Mucosa of gallbladder (tissue), 1 donor: ENCODE results near the gene DPM3. TPM values are rescaled to one million over a fixed set of nuclear protein-coding genes. Genes with fewer than 3 reads are reported as not detected.
"Not testable (repeated sequence)": the region's sequence is repeated elsewhere in the genome, so short reads cannot be mapped to it uniquely, and the experiment has no call there.

ENCODE experiments used
- DNase-seq: peaks from one replicate; pipeline ENCODE4 v3.0.0-alpha.2; 2020; ENCODE audit warnings: low spot score
- total RNA-seq: library from RNA; stranded (reverse); gene quantifications from one replicate; pipeline ENCODE4 v1.2.1, GENCODE V29; 2021
- donor health status: DM: no; HTN: no; CAD: no.

The DPM3 gene
- total RNA-seq, 1 donor from 2014 or later, result 130 TPM

DNA sequence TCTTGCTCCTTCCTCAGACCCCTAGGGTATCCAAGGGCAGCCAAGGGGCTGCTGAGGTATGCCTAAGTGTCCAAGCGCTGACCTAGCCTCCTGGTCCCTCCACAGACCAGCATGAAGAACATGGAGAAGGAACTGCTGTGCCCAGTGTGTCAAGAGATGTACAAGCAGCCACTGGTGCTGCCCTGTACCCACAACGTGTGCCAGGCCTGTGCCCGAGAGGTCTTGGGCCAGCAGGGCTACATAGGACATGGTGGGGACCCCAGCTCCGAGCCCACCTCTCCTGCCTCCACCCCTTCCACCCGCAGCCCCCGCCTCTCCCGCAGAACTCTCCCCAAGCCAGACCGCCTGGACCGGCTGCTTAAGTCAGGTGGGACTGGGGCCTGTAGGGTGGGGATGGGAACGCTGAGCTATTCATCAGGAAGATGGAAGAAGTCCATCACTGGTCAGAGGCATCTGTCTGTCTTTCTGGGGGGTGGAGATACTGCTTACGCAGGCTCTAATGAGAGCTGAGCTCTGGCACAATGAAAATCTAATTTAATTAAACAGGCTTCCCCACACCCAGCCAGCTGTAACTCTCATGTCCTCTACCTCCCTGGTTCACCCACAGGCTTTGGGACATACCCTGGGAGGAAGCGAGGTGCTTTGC, 35.1 kb upstream of the DPM3 start:
- DNase-seq, result no peak

DNA sequence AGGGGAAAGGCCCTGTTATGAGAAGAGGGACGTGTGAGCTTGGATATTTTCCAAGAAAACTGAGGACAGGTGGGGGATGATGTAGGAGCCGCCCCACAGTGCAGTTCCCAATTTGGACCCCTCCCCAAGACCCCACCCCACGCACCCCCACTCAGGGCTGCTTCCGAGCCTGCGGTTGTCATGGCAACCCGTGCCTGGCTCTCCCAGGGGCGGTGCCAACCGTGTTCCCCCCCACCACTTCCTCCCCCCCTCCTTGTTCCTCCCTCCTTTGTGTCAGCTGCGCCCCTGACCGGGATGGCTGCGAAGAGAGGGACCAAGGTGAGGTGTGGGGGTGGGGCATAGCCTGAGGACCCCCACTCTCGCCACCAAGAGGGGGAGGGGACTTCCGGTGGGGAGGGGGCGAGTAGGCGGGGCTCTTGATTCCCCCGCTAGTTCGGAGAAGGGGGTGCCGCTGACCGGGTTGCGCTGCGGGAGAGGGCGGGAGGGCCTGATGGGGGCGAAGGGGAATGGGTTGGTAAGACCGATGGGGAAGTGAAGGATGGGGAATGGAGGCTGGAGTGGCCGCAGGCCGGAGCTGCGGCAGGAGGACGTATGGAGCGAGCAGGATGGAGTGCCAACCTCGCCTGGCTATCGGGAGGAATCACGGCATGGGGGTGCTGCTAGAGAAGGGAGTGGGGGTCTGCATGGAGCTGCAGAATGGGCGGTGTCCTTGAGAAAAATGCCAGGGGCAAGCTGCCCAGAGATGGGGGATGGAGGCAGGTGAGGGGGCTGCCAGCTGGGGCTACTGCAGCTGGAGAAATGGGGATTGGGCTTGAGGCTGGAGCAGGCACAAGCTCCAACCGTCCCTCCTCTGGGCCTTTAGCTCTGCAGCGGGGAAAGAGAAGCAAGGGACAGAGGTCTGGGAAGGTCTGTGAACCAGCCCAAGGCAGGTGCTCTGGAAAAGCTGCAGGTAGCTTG, 34.3 kb upstream of the DPM3 start:
- no peak for DNase-seq

DNA sequence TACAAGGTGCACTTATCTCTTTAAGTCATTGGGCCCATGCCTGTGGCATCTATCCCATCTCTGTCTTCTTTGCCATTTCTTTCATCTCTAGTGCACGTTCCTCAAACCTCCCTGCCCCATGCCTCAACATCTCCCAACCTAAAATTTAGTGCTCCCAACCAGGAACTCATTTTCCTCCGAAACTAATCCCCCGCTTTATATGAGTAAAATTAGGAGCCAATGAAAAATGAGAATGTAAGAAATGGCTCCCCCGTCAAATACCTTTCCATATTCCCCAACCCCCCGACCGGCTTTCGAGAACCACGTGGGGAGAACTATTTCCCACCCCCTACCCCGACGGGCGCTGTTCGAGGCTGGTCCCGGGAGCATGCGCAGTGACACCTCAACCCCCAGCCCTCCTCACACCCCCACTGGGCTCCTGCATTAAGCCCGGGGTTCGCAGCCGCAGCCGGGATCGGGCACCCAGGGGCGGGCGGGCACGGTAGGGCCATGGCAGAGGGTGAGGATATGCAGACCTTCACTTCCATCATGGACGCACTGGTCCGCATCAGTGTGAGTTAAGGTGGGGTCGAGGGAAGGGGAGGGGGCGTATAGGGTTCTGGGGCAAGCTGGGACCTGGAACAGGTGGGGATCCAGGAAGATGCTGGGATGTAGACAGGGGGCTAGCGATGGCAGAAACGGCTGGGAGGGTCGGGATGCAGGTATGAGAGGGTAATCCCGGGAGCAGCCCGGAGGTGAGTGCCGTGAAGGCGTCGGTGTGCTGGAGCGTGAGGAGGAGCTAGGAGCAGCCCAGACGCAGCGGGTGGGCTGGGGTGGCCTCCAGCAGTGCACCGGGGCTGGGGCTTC, 33.4 kb upstream of the DPM3 start, which contains the start of gene TRIM46:
TRIM46 (plus strand) TSS at position 372 of the 846 bp plus-strand sequence; CDS start at position 490, 118 bp downstream.
- DNase-seq, result no peak

DNA sequence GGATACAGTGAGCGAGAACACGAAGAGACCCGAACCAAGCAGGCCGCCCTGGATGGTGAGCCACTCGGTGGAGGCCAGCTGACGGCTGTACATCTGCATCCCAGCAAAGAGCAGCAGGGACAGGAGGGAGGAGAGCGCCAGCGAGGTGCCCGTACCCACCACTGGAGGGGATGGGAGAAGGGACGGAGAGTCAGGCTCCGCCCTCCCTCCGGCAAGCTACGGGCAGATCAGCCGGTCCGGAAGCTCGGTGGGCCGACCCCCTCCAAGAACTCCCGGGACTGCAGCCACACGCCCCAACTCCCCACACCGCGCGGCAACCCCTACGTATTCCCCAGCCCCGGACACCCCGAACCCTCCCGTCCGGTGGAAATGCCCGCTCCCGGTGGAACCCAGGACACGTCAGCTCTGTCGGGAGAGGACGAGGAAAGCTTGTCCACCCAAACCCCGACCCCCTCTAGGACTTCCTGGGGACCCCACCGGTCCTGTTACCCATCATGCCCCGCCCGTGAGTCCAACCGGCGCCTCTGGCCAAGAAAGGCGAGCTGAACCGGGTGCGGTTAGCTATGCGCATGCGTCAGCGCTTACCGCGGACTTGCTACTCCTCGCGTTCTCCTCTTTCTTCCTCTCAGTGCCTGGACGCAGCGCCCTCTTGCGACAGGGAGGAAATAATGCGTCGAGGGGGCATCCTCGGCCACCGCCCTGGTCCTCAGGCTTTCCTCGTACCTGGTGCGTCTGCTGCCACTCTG, 32.6 kb upstream of the DPM3 start, which contains the start of gene KRTCAP2:
KRTCAP2 (minus strand) TSS at position 573 of the 746 bp plus-strand sequence; CDS start at position 493, 80 bp downstream.
- DNase-seq, result peak; percentile 95

DNA sequence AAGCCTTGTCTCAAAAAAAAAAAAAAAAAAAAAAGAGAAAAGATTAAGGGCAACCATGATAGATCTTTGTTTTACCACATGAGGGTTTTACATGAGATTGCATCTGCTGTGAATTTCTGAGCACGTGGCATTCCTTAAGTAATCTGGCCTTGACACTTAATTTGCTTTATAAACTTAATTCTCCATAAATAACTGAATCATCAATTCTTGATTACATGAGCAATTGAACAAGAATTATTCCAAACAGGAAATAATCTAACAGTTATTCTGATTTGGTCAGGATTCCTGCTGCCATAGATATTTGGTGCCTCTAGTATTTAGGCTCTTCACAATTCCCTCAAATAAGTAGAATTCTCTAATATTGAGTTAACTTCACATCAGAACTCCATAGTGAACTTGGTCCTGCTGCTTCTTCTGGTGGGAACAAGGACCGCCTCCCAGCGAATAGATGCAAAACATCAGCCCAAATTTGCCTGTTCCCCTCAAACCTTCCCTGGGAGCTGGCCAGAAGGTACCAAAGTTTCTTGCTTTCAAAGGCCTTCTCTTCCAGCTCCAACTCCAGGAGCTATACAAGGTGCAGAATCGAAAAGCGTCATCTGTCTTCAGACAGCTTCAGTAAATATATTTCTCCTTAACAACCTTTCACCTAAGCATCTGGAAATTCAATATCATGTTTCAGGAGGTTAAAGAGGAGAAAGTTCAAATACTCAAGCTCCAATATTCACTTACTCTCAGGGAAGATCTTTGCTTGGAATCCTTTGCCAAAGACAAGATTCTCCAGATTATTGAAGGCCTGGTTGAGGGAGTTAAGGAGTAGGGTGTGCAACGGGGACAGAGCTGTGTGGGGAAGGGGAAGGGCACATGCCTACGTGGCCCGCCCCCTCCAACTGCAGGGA, 31.8 kb upstream of the DPM3 start:
- no peak for DNase-seq

DNA sequence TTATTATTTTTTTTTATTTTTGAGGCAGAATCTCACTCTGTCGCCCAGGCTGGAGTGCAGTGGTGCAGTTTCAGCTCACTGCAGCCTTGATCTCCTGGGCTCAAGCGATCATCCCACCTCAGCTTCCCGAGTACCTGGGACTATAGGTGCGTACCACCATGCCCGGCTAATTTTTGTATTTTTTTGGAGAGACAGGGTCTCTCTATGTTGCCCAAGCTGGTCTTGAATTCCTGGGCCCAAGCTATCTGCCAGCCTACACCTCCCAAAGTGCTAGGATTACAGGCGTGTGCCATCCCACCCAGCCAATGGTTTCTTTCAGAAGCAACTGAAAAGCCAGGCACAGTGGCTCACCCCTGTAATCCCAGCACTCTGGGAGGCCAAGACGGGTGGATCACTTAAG, 30.5 kb upstream of the DPM3 start:
- DNase-seq, result no peak

DNA sequence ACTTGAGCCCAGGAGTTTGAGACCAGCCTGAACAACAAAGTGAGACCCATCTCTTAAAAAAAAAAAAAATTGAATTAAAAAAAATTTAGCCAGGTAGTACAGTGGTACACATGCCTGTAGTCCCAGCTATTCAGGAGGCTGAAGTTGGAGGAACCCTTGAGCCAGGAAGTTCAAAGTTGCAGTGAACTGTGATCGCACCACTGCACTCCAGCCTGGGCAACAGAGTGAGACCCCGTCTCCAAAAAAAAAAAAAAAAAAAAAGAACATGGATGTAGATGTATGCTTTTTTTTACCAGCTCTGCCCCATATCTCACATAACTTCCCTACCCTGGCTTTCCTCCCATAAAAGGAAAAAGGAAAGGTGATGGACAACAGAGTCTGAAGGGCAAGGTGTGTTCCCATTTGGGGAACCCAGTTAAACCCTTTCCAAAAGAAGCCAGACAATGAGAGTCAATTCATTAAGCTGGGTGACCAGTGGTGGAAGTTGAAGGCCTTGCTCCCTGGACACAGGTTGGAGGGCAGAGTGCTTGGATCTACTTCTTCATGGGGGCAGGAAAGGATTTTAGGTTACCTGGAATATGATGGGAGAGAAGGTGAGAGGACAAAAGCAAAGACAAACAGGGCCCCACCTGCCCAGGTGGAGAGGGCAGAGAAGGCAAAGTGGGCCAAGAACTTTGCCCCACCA, 29.9 kb upstream of the DPM3 start:
- DNase-seq, result no peak

DNA sequence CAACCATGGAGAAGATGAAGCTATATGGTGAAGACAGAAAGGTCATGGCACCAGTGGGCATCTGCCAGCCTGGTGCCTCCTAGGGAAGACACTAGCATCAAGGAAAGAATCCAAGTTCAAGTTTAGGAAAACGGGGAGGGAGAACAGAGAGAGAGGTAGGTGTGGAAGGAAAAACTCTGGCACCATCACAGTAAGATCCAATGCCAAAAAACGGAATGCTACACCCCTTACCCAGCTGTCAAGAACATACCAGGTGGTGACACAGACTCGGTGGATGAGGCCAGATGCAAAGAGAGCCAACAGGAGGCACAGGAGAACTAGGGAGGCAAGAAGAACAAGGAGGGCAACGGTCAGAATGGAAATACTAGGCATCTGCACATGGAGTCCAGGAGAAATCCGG, 29.2 kb upstream of the DPM3 start:
- DNase-seq, result no peak

DNA sequence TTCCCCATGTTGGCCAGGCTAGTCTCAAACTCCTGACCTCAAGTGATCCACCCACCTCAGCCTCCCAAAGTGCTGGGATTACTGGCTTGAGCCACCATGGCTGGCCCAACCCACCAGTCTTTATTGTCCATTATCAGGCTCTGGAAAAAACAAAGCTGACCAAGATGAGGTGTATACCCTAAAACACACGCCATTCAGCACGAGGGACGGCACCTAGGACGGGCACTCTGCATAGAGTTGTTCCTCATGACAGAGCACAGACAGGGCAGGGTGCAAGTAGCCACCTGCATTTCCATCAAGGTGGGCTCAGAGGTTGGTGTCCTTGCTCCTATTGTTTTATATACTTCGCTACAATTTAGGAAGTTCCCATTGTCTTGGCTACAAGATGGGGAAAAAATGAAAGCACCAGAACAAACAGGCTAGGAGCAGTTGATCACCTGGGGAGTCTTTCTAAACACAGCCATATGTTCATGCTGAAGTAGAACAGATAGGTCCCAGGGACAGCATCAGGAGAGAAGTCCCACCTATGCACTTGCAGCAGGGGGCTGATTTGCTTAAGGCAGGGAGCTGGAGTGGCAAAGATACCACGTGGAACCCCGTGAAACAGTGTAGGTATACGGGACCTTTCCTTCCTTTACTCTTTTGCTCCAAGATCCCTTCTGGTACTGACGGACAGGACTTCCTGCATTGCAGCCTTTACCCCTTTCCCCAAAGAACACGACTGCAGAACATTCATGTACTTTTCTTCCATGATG, 28.3 kb upstream of the DPM3 start:
- no peak for DNase-seq

DNA sequence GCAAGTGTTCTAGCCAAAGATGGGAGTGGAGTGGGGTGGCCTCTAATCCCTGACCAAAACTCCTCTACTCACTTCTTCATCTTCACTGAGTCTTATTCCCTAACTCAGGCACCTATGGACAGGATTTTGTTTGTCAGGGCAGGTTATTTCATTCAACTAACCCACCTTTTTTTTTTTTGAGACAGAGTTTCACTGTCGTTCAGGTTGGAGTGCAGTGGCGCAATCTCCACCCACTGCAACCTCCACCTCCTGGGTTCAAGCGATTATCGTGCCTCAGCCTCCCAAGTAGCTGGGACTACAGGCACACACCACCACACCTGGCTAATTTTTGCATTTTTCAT, 27.7 kb upstream of the DPM3 start:
- DNase-seq, result not testable (repeated sequence)

DNA sequence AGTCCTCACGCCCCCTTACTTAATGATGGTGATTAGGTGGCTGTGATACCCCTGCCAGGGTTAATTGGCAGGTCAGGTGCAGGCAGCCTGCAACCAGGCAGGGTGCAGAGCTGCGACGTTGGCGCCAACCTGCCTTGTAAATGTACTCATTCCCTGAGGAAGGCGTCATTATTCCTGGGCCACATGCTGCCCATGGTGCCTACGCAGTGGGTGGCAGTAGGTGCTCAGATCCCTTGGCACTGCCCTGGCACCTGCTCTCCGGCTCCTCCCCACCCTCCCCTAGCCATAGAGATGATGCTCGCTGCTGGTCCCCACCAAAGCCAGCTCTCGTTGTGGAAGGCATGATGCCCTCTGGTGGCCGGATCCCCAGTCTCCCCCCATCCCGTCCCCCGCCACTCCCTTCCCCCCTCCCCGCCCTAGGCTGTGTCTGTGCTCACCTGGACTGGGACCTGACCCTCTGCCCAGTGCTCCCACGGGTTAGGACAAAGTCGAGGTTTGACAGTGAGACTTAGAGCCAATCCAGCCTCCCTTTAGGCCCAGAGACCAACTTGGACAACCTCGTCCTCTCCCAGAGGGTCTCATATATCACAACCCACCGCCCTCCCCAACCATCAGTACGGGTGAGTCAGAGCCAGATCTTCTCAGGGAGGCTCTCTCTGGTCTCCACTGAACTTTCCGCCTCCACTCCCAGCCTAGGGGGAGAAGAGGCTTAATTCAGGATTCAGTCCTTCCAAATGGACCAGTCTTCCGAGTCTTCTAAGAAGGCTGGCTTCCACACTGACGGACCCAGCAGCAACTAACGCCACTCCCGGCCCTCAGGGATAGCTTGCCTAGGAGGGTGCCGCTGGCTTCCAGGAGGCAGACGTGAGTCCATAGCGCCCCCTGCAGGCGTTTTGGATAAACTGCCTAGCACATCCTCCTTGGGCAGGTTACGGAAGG, 27.1 kb upstream of the DPM3 start:
- DNase-seq, result peak; percentile 87

DNA sequence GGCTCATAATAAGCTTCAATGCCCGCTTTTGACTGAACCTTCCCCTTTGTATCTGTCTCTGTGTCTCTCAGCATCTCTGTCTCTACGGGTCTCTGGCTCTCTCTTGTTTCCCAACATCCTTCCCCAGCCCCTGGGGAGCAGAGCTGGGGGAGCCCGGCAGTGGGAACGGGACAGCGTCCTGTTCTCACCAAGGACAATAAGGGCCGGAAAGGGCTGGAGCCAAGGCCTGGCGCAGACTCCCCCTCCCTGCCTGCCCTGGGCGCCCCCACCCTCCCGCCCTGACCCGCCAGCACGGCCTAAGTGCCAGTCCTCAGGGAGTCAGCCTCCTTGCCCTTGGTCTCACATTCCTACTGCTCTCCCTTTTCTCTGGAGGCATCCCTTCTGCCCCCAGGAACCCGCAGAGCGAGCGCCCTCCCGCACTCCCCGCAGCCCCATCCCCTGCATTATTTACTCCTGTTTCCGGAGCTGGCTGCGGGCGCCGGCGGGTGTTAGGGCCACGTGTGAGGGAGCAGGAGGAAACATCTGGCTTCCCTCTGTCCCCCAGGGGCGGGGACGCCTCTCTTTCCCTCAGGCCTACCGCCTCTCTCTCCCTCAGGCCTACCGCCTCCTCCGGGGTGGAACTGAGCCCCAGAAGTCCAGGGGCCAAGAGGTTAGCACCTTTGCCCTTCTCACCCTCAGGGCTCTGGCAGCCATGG, 26.3 kb upstream of the DPM3 start:
- no peak for DNase-seq

DNA sequence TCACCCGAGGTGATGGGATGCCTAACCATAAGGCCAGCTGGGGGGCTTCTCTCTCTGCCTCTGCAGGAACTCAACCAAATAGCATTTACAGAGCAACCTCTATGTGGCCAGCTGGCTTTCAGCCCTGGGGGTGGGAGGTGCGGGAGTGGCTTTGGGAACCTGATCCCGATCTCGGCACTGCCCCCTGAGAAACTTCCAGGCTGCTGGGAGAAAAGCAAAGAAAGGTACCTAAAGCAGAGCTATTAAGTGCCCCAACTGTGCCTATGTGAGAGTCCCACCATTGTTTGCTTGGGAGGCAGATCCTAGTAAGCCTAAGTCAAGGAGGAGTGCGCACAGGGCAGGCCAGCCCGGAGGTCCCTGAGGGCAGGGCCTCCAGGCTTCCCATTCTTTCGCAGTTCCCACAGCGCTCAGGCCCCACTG, 25.7 kb upstream of the DPM3 start:
- no peak for DNase-seq

DNA sequence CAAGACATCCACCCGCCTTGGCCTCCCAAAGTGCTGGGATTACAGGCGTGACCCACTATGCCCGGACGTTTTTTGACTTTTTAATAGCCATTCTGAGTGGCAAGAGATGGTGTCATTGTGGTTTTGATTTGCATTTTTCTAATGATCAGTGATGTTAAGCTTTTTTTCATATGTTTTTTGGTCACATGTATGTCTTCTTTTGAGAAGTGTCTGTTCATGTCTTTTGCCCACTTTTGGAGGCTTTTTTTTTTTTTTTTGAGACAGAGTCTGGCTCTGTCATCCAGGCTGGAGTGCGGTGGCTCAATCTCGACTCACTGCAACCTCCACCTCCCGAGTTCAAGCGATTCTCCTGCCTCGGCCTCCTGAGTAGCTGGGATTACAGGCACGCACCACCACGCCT, 24.3 kb upstream of the DPM3 start:
- not testable (repeated sequence) for DNase-seq

DNA sequence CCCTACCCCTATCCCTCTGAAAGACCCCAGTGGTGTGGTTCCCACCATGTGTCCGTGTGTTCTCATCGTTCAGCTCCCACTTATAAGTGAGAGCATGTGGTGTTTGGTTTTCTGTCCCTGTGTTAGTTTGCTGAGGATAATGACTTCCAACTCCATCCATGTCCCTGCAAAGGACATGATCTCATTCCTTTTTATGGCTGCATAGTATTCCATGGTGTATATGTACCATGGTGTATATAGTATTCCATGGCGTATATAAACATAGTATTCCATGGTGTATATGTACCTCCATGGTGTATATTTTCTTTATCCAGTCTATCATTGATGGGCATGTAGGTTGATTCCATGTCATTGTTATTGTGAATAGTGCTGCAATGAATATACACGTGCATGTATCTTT, 23.5 kb upstream of the DPM3 start:
- not testable (repeated sequence) for DNase-seq

DNA sequence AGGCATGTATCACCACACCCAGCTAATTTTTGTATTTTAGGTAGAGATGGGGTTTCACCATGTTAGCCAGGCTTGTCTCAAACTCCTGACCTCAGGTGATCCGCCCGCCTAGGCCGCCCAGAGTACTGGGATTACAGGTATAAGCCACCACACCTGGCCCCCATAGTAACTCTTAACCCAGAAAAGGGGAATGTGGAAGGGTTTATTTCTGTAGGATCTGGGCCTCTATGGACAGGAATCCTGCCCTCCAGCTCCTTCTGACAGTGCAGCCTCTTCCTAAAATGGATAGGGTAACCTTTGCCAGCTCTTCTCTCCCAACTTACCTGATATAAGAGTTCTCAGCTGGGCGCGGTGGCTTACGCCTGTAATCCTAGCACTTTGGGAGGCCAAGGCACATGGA, 22.3 kb upstream of the DPM3 start:
- DNase-seq, result not testable (repeated sequence)

DNA sequence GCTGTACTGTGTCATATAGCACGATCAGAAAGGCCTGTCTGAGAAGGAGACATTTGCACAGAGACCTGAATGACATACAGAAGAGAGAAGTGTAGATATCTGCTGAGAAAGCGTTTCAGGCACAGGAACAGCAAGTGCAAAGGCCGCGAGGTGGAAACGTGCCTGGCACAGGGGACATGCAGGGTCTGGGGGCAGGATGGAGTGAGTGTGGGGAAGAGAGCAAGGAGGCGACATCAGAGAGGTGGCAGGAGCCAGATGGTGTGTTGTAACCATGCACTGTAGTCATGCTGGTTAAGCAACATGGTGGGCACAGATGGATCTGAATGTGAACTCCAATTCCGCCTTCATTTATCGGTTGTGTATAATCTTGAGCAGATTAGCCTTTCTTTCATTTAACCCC, 19.8 kb upstream of the DPM3 start:
- DNase-seq, result no peak
